DMS53 treated with DMSO at 0.1 percent for 48 hours (cell line): ENCODE measurements around the gene LAMA3.
A peak's percentile ranks its signal among the peaks of the same experiment; 100 is the strongest.

Experiments used
- DNase-seq: peaks from one replicate; lab custom pipeline; 2025; ENCODE audit not compliant: unreplicated experiment; lab: John Stamatoyannopoulos, UW

The LAMA3 gene

GRCh38 chr18:23932385-23933067 lies 243.3 kb downstream of the LAMA3 start:
- DNase-seq: no peak

- no peak for DNase-seq
Measured at GRCh38 chr18:23933407-23933806, 244.2 kb downstream of the LAMA3 start.

- DNase-seq: no peak
Measured at GRCh38 chr18:23934252-23934651, 245.0 kb downstream of the LAMA3 start.

DNA sequence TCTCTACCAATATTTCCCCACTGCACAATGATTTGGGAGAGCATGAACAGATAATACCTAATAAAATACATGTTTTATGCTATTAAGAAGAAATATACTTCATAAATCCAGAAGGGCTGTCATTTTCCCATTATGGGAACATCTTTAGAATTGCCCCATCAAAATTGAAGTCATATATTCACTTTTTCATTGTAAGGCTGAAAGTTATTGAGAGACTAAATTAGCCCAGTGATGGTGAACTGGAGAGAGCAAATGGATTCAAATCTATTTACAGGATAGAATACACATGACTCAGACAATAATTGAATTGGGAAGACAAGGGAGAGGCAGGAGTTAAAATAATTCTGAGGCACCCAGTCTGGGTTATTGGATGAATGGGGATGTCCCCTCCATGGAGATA lies 245.6 kb downstream of the LAMA3 start:
- DNase-seq: no peak

DNA sequence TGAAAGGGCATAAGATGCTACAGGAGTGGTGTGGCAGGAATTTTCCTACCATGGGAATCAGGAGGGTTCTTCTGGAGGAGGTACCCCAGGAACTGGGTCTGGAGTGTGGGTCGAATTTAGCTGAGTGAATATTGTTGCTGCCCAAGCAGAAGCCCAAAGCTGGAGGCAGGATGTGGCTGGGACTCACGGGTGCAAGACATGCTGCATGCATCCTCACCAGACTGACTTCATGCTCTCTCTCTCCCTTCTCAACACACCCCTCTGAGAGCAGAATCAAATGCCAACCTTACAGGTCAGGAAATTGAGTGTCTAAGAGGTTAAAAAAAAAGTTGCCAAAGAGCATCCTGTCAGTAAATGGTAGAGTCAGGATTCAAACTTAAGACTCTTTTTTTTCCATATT lies 246.6 kb downstream of the LAMA3 start:
- no peak for DNase-seq

DNA sequence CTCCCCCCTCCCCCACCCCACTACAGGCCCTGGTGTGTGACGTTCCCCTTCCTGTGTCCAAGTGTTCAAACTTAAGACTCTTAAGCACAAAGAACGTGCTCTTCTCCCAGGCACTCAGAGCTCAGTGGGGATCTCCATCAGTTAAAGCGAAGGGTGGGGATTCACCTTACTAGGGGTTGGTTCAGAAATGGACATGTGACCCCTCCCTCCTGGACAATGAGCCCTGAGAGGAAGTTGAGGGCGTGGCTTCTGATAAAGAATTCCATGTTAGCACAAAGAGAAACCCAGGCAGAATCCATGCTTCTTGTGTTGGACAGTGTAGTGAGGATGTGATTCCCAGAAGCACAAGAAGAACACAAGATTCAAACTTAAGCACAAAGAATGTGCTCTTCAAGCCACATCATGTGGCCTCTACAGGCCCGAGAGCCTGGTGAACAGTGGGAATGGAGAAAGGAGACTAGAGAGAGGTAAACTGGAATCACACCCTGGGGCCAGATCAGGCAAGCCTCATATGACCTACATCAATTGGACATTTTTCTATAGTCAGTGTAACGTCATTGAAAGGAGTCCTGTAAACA lies 247.2 kb downstream of the LAMA3 start:
- DNase-seq: no peak

GRCh38 chr18:23938043-23938756 lies 248.9 kb downstream of the LAMA3 start:
- DNase-seq: no peak

- DNase-seq: no peak
Measured at GRCh38 chr18:23938901-23939341, 249.7 kb downstream of the LAMA3 start.

DNA sequence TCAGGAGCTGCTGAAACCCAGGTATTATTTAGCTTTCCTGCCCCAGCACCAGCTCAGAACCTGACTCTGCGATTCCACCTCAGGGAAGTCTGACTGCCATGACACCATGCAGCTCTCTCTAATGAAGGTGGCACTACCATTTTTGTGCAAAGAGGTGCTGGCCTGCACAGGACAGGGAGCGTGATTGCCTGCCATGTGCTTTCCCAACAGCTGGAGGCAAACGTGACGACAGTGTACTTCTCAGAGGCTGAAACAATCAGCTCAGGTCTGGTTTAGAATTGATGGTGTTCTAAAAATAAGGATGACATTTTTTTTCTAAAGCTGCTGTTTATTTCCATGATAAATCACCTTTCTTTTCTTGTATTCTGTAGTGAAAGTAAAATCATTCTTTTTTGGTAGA lies 250.1 kb downstream of the LAMA3 start:
- DNase-seq: no peak

- no peak for DNase-seq
Measured at GRCh38 chr18:23939896-23940295, 250.6 kb downstream of the LAMA3 start.

DNA sequence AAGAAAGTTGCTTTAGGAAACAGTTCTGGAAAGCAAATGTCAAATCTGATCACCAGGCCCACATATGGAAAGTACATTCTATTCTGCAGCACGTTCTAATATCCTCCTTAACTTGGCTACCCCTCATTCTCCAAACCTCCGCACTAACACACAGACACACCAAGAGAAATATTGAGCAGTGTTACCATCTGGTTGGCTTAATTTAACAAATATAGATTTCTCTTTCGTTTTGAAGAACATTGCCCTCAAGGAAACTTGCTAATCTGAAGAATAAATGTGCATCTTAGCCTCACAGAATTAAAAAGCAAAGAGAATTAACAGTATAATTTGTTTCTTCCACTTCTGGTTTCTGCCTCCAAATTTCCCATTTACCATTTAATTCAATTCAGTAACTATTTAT lies 252.5 kb downstream of the LAMA3 start:
- no peak for DNase-seq

DNA sequence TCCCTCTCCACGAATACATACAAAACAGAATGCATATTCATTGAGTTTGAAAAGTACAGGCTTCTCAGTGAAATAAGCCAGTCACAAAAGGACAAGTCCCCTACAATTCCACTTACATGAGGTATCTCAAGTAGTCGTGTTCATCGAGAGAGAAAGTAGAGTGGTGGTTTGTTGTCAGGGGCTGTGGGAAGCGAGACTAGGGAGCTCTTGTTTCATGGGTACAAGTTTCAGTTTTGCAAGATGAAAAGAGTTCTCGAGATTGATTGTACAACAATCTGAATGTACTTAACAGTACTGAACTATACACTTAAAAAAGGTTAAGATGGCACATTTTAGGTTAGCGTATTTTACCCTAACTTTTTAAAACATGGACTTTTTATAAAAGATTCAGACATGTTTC lies 253.9 kb downstream of the LAMA3 start:
- DNase-seq: no peak

- DNase-seq: no peak
Measured at GRCh38 chr18:23943903-23944624, 254.8 kb downstream of the LAMA3 start.

GRCh38 chr18:23945416-23946079 lies 256.3 kb downstream of the LAMA3 start:
- no peak for DNase-seq

DNA sequence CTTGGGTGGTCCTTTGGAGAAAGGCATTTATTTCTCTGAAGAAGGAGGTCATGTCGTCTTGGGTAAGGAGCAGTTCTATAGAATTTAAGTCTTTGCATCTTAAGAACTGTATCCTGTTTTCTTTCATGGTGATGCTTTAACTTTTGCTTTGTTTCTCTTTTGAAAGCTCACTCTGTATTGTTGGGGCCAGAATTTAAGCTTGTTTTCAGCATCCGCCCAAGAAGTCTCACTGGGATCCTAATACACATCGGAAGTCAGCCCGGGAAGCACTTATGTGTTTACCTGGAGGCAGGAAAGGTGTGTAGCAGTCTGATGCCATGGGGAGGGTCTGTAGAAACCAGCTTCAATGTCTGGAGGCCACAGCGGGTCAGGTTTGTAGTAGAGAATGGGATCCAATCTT lies 260.6 kb downstream of the LAMA3 start:
- no peak for DNase-seq

DNA sequence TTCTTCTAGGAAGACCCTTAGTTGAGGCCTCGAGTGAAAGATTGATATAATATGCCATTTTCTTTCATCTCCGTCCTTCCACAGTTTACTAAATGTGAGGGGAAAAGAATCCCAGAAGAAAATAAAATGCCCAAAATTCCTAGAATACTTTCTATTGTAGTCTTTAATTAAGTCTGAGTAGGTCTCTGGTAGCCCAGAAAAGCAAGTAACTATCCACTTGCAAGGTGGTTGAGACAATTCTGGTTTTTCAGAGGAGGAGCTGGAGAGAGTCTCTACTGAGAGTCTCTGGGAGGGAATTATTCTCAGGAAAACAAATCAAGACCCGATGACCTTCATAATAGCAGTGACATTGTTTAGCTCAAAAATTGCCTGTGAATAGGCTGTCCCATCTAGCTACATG lies 261.4 kb downstream of the LAMA3 start:
- DNase-seq: no peak

DNA sequence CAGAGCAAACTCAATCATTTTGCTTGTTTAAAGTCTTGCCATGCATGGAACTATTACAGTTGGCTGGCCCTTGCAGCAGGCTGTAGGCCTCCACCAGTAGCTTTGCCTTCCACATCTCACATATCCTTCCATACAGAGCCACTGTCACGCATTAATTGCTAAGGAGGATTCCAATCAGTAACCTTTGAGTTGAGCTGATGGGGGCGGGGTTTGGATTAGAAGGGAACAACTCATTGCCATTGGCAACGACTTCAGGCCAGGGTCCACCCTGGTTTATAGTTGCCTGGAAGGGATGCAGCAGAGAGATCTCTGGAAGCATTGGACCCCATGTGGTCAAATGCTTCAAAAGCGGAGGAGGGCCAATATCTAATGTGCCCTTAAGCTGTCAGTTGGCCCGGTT lies 262.0 kb downstream of the LAMA3 start:
- DNase-seq: no peak

- DNase-seq: no peak
Measured at GRCh38 chr18:23953984-23954383, 264.7 kb downstream of the LAMA3 start.

DNA sequence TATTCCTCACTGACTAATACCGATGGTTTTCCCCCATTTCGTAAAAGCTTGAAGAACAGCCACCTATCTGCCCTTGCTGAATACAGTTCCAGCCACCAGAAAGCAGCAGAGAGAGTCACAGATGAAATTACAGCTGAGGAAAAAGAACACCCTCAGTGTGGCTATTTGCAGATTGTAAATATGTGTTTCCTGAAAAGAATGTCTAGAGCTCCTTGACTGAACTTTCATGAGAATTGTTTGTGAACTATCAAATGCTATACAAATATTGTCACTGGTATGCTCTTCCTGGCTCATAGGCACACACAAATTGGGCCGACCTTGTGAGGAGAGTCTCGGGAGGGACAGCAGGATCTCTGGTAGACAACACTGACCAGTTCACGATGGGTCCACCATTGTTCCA lies 267.2 kb downstream of the LAMA3 start:
- peak; percentile 13 for DNase-seq

DNA sequence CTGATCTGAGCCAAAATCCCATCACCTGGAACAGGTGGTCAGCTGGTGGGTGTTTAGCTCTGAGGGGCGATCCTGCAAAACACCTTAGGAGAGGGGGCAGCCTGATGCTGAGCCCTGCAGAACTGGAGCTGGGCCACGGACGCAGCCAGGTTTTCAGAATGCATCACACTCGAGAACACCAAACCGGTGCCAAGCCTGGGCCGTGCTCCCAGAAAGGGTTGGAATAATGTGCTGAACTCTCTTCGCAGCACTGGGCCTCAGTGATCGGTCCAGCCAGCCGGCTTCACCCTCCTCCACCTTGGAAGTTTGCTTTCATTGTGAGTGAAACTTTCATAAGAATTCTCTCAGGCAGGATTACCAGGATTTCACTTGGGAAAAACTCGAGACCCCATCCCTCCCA lies 268.8 kb downstream of the LAMA3 start:
- DNase-seq: no peak

DNA sequence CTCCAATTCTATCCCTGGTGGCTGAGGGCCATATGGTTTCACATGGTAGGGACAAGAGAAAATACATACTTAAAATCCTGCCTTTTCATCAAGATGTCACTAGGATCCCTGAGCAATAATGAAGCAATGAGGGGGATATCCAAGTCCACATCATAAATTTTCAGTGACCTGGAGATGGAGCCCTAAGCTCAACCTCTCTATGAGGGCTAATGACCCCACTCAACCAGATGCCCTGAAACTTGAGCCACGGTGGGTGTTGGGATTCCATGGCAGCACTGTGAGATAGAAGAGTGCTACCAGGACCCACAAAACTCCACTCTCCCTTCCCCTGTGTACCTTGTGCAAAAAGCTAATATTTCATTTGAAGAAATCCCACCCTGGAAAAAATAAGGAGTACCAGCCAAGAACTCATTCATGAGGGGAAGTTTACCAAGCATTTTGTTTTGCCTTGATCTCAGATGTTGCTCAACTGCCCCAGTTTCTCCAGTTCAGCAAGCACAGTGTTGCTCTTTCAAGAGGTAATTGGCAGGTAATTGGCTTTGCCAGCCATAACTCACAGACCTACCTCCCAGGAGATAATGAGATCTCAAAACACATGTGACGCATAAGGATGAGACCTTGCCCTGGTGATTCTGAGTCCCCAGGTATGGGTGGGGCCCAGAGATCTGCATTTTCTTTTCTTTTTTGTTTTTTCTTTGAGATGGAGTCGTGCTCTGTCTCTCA lies 274.4 kb downstream of the LAMA3 start:
- no peak for DNase-seq
